Endometrium (tissue), 2 donors: ENCODE data around the gene ZFP62.

Experiments used
- FAIRE-seq: peaks from 2 replicates; lab custom pipeline; 2012; peaks lifted over from hg19 to GRCh38; lab: Jason Lieb, UNC
- donor health status: control.
- donor health status: control.

The ZFP62 gene

DNA sequence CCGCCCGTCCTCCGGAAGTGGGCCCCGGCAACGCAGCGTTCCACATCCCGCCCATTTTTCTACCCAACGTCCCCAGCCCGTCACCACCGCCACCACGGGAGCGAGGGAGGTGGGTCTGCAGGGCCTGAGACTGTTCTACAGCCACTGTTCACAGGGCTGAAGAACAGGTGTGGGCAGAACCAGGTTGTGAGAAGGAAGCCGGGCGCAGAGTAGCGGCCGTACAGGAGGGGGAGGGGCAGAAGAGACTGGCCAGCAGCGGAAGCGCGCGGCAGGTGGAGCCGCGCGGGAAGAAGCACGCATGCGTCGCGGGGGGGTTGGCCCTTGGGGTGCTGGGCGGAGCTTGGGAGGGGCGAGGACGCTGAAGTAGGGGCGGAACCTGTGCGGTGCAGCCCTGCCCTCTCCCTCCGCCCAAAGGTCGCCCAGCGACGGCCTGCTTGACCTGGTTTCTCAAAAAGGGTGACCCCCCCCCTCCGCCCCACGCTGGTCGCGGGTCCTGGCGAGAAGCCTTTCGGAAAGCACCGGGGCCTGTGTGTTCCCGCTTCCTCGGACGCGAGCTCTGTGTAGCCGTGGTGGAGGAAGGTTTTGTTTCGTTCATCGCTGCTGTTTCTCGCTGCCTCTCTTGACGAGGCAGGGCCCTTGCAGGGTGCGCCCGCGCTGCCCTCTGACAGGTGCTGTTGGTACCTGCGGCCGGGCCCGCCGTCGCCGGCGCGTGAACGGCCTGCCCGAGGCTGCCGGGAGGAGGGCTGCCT is 50.7 kb downstream of the ZFP62 start:
- FAIRE-seq: no peak

DNA sequence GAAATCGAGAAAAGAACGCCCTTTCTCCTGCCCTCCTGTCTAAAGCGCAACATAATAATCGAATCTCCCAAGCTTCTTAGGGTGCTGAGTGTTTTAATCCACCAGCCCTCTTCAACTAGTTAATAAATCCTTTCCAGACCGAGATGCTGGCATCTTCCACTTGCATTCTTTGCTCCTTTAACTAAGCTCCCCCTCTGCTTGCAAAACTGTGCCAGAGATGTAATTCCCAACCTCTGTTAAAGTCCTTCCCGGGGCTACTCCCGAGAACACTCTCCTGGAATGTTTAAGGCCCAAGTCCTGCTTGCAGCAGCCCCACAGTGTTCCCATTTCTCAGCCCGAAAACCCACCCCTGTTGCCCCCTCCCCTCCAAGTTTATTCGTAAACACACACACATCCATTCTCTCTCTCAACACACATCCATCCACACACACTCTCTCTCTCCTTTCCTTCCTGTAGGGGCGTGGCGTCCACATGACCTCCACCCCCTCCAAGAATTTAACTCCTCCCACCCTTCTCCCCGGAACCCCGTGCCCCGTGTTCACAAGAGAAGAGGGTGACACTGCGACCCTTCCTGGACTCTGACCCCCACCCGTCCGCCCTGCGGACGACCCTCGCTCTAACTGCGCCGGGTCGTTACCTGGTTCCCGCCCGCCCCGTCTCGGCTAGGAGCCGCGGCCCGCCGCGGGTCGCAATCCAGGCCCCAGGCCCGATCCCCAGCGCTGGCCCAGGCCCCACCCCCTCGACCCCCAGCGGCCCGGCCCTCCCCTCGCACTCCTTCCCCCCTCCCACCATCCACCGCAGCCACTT is 51.5 kb downstream of the ZFP62 start:
- FAIRE-seq: no peak

DNA sequence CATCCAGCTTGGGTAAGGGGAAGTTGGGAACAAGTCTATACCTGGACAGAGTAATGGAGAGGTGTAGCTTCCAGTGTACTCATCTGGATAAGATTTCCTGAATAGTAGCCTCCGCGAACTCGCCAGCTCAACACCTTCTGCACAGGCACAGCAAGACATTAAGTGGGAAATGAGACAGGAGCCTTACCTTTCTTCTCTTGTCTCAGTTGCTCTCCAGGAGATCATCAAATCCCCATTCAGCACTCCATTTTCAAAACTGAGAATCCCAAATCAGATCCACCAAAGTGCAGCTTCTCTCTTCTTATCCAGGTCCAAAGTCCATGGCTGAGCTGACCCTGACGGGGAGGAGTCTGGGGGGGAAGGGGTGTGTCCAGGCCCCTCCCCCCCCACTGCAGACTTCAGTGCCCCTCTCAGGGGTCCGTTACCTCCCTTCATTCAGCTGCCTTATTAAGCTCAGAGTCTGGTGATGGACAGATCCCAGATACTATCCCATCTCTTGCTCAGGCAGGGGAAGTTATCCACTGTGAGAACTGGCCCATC is 52.5 kb downstream of the ZFP62 start:
- no peak for FAIRE-seq

DNA sequence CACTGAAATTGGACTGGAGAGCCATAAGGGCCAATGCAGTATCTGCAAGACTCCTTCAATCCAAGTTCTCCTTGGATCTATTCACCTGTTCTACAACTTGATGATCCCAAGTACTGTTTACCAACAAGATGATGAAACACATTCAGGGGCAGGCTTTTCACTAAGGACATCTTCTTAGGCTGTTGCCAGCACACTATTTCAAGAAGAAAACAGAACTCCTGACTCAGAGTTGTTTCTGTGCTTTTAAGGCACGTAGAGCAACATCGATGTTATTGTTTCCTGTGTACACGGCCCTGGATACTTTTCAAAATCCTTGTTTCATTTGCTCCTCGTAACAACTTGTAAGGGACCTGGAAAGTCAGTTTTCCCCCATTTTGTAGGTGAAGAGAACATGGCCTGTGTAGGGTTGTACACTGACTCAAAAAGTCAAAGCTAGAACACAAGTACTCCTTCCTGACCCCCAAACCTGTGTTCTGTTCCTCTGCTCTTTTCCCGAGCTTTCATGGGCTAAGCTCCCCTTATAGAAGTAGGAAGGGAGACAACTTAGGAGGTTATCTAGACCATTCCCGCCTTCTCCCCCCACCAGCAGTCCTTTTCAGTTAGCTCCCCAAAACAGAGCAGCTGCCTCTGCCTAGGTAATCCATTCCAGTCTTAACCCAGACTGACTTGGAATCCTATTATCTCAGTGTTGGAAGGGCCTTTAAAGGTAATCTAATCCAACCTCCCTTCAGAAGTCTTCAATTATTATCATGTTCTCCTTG is 53.2 kb downstream of the ZFP62 start:
- no peak for FAIRE-seq

DNA sequence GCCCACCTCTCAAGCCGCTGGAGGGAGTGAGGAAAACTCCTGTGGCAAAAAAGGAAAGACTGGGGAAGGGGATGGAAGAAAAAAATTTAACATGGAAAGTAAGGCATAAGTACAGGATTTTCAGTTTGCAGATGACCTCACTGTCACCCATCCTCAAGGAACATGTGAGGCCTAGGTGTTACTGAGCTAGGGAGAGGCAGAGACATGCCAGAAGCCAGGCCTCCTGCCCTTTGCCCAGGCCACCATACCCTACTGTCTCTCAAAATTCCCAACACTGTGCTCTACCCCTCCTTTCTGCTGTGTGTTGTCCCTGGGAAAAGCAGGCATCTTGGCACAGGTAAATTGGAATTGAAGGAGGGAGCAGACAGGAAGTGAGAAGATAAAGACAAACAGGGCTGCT is 54.0 kb downstream of the ZFP62 start:
- FAIRE-seq: no peak

DNA sequence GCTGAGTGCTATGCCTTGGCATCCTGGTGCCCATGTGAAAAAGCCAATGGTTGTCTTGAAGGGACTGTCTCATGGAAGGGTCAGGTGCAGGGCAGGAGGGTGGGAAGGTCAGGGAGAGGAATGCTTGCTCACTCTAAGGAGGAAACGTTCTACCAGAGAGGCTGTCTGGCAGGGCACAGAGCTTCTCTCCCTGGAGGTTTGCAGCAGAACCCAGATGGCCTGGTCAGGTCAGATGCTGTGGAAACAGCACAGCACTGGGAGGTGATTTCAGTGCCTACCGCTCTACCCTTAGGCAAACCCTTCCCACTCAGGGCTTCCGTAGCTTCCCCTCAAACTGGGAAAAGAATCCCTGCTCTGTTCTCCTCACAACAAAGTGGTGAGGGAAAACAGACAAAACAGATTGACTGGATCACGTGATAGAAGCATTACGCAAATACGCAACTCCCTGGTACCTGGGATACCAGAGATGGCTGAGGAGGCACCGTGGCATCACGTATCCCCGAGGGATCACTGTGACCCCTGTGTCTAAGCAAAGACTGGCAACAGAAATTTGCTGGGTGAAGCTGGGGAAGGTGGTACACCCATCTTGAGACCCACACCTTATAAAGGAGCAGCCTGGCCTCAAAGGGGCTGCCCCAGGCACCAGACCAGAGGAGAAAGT is 54.6 kb downstream of the ZFP62 start:
- FAIRE-seq: no peak

DNA sequence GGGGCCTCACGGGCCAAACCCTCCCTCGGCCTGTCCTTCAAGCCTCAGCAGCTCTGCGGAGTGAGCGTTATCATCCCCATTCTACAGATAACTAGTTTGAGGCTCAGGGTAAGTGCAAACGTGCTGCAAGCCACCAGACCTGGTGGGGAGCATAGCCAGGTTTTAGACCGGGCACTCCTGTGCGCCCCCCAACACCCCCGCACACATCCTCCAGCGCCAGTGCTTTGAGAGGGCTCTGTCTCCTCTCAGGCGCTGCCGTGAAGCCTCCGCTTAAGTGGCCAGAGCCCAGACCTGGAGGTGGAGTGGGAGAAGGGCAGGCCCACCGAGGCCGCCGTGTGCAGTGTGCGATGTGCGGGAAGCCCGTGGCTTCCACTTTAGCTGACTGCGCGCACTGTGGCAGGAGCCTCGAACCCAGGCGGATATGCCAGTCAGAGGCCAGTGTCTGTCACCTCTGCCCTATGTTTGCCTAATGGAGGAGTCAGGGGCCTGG is 56.9 kb downstream of the ZFP62 start:
- FAIRE-seq: no peak

DNA sequence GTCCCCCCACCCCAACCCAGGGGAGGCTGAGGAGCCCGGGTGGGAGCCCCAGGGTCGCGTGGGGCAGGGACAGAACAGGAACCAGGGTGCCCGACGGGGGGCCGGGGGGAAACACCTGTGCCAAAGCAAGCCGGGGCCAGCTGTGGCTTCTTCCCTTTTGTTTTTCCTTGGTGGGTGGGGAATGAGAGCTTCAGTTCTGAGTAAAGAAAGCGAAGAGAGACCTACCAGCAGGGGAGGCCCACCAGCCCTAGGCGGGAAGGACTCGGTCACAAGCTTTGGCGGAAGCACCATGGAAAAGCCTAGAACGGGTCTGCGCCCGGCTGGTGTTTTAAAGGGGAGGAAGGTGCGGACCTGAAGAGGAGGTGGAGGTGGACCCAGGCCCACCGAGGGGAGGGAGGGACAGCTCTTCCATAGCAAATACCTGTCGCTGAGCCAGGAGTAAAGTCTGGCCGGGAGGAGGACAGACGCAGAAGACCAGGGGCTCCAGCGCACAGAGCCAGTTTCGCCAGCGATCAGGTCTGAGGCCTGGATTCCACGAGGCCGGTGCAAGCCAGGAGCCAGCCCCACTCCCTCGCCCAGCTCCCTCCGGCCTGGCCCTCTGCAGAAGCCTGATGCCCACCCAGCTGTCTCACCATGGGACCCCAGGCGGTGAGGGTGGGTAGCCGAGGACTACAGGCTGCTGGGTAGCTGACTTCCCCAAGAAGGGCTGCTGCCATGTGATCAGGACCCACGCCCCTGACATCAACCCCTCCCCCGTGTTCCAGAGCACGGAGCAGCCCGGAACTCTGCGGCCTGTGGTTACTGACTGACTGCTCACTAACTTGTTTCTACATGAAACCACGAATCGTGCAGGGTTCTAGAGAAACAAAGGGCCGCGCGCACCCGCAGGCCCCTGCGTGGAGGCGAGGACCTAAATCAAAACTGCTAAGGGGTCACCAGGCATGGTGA is 57.6 kb downstream of the ZFP62 start:
- FAIRE-seq: no peak

DNA sequence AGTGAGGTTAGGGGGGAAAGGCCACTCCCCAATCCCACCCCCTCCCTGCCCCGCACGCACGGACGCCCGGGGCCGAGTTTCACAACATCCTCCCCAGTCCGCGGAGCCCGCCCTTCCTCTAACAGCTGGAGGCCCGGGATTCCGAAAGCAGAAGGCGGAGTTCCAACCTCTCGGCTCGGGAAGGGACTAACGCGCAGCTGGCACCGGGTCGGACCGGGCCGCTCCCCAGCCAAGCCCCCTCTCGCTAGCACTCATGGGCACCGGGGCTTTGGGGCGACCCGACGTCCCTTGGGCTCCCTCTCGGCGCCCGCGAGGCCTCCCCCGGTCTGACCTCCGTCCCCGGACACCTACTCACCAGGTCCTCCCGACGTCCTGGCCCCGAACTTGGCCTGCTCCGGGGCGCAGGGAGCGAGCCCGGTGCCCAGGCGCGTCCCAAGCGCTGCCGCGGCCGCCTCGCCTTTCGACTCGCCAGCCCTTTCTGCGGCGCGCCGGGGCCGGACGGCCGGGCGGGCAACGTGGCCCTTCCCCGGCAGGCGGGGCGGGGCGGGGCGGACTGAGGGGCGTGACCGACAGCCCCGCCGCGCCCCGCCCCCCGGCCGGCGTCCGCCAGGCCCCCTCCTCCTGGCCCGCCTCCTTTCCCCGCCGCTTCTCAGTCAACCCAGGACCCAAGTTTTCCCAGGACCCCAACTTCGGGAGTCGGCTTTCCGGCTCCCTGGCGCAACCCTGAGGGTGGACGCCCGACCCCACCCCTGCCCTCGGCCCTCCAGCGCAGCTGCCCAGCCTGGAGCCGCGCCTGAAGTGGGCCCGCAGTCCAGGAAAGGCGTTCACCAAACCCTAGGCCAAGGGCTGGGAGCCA is 58.5 kb downstream of the ZFP62 start, which contains the start of gene MGAT1:
Gene MGAT1, minus strand, starts transcription at position 482 of the 856 bp plus-strand sequence. CDS start 9,835 bp downstream, outside the sequence.
- no peak for FAIRE-seq

DNA sequence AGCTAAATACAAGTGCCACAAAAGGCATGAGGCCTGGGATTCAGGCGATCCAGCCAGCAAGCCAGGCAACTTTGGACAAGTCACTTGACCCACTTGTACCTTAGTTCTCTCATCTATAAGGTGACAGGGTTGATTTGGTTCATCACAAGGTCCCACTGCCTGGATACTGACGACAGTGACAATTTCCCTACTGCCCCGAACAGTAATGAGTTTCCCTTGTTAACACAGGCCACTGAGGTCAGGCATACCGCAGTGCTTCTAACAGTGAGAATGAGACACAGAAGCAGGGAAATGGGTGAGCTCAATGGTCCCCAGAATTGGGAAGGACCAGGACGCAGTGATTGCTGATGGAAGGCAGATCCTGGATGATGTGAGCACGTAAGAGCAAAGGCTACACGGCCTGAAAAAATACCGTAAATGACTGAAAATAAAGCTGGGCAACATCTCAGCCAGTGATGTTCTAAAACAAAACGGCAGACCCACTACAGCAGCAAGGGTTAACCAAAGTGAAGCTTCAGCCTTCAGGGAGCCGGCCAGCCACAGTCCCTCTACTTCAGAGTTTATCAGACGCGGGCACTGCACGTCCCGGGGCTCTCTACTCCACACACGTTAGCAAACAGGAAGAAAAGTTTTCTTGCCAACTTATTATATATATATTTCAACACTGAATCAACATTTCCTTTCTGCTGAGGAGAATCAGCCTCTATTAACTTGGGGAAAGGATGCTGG is 59.3 kb downstream of the ZFP62 start:
- no peak for FAIRE-seq

DNA sequence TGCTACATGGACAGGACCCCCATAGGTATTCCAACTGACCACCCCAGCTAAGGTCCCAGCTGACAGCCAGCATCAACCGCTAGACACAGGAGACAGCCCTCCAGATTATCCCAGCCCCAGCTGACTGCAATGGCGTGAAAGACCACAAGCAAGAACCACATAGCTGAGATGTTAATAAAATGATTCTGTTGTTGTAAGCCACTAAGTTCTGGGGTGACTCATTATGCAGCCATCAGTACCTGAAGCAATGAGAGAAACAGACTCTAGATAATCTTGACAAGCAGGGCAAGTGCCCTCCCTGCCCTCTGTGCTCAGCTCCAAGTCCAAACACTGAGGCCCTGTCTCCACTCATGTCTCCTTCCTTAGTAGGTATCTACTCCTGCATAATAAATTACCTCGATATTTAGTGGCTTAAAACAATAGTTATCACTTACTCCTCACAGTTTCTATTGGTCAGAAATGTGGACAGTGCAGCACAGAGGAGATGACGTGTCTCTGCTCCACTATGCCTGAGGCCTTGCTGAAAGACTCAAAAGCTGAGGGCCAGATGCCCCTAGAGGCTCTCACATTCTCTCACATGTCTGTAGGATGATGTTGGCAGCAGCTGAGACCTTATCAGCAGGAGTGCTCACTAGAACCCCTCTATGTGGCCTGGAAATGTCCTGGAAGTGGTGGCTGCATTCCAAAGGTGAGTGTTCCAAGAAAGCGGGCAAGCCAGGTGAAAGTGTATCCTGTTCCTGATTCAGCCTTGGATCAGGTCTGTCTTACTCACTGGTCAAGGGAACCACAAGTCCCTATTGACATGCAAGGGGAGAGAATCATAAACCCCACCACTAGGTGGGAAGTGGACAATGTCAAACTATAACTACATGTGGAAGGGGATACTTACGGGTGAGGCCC is 60.9 kb downstream of the ZFP62 start:
- no peak for FAIRE-seq

DNA sequence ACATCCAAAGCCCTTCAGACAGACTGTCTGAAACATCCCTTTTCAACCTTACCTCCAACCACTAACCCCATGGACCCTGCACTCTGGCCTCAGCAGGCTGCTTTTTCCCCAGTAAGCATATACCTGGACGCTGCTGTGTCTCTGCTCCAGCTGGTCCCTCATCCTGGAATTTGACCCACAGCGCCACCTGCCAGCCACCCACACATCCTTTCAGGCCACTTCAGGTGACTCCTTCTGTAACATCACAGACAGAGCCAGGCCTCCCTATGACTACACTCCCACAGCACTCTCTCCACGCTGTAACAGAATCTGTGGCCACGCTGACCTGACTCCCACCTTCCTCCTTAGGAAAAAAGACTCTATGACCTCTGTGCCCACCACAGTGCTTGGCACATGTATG is 61.9 kb downstream of the ZFP62 start:
- no peak for FAIRE-seq

DNA sequence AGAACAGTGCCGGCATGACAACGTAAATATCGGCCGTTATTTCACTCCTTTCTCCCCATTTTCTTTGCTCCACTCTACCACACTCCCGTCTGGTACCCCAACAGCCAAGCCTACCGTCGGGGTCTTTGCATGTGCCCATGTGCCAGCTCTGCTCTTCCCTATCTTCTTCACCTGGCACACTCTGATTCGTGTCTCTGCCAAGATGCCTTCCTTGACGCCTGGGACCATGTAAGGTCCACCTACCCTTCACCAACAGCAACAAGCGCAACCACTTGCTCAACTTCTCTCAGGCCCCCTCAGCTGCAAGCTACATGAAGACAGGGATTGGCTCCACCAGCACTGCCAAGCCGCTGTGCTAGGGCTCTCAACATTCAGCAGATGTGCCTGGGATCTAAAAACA is 62.9 kb downstream of the ZFP62 start:
- no peak for FAIRE-seq
